GM12865 (cell line): ENCODE data around the gene PDSS2.

ENCODE experiments used
- DNase-seq: peaks from one replicate; pipeline ENCODE4 v3.0.0; 2010; ENCODE audit warnings: low read depth
- H3K4me3 ChIP-seq: 2 replicates; pipeline ENCODE4 v1.5.1; 2011; ENCODE audit warnings: mild to moderate bottlenecking, low read depth, low read length, control low read depth
- CTCF ChIP-seq: IDR thresholded peaks from 2 replicates; pipeline ENCODE4 v1.5.1; 2011; ENCODE audit warnings: low read length, control low read depth, low read depth, inconsistent platforms; ENCODE audit not compliant: insufficient read depth; ENCODE audit errors: missing control alignments

The PDSS2 gene

GRCh38 chr6:107443608-107444267 lies 15.6 kb downstream of the PDSS2 start:
- TF ChIP-seq CTCF: no peak
- DNase-seq: no peak

DNA sequence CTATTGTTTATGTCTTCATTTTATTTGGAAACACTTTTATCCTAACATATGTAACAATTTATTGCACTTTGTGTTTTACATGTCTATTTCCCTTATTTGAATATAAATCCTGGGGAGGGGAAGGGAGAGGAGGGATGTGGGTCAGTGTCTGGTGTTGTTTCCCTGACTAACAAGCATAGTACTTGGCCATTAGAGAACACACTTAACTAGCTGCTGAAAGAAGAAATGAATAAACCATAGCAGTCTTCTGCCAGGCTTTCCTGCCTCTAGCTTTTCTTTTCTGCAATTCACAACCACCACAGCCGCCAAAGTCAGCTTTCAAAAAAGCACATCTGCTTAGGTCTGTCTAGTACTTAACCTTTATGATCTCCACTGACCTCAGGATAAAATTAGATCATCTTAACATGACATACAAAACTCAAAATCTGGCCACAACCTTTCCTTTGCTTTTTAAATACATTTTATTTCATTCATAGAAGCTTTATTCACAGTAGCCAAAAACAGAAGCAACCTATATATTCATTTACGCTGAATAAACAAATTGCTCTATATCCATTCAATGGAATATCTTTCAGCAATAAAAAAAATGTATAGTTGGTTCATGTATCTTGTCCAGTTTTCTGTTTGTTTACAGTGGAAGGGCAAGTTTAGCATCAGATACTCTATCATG lies 16.3 kb downstream of the PDSS2 start:
- no peak for TF ChIP-seq CTCF
- DNase-seq: no peak
- no peak overlapping the region for H3K4me3 ChIP-seq

More at GRCh38 chr6:107443608-107444267, 15.6 kb downstream of the PDSS2 start:
- no peak overlapping the region for H3K4me3 ChIP-seq

DNA sequence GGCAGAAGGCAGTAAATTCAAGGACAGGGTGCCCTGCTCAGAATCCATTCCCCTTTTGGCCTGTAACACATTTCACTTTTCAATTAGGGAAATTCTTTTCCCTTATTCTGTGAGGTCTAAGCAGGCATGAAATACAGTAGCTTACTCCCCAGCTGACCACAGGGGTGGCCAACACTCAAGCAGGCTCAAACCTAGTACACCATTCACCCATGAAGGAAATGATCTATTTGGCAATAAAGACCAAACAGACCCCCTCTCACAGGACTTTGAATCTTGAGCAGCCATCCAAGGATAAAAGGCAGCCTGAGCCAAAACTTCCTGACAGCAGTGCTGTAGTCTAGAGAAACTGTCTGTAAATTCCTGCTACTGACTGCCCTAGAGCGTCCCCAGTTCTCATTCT lies 17.7 kb downstream of the PDSS2 start:
- DNase-seq: no peak
- TF ChIP-seq CTCF: no peak
- no peak overlapping the region for H3K4me3 ChIP-seq

- DNase-seq: no peak
- no peak overlapping the region for H3K4me3 ChIP-seq
Observed at GRCh38 chr6:107440936-107441335, 18.4 kb downstream of the PDSS2 start.

GRCh38 chr6:107439406-107439805 lies 20.0 kb downstream of the PDSS2 start:
- DNase-seq: no peak
- no peak overlapping the region for H3K4me3 ChIP-seq
- no peak for TF ChIP-seq CTCF

More at GRCh38 chr6:107440936-107441335, 18.4 kb downstream of the PDSS2 start:
- no peak for TF ChIP-seq CTCF

DNA sequence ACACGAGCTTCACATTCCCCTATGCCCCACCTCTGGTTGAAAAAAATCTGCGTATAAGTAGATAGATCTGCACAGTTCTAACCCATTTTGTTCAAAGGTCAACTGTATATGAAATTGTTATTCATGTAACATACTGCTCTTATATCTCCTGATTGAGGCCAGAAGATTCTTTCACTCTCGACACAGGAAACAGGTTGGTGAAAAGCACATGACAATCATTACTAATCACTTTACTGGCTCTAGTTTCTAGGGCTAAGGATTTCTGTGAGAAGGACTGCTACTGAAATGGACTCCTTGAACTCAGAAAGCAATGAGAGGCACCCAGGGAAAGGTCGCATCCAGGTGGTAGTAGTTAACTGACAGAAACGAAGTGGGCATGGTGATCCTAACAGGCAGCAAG lies 21.7 kb downstream of the PDSS2 start:
- no peak for TF ChIP-seq CTCF
- no peak overlapping the region for H3K4me3 ChIP-seq
- DNase-seq: no peak
